D721Med (cell line): Measurements from ENCODE around the gene HIRIP3.
"Not testable (repeated sequence)": the region's sequence is repeated elsewhere in the genome, so short reads cannot be mapped to it uniquely, and the experiment has no call there.

Experiments used
- DNase-seq: peaks from one replicate; pipeline ENCODE4 v3.0.0; 2011; ENCODE audit warnings: low spot score; ENCODE audit not compliant: insufficient read length
- FAIRE-seq: peaks from 2 replicates; lab custom pipeline; 2011; peaks lifted over from hg19 to GRCh38; lab: Jason Lieb, UNC
- TF ChIP-seq, protein P1 (sequence below): IDR thresholded peaks from 2 replicates; pipeline ENCODE4 v1.5.1; 2012; ENCODE audit warnings: mild to moderate bottlenecking, control low read depth; ENCODE audit not compliant: insufficient read depth; ENCODE audit errors: missing control alignments

Gene HIRIP3

DNA sequence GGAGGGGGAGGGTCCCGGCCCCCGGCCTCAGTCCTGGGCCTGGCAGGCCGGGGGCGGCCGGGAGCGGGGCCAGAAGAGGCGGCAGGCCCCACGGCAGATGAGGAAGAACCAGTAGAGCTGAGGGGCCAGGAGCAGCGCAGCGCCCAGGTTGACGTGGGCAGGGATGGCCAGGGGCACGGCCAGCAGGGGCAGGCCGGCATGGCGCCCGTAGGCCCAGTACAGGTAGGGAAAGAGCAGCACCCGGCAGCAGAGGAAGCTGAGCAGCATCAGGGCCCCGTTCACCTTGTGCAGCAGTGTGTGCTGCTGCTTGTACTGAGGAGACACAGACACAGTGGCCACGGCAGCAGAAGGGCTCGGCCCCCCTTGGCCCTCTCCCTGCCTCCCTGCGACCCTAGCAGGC is 29.7 kb upstream of the HIRIP3 start:
- no peak for FAIRE-seq
- DNase-seq: no peak
- TF ChIP-seq, protein P1, sequence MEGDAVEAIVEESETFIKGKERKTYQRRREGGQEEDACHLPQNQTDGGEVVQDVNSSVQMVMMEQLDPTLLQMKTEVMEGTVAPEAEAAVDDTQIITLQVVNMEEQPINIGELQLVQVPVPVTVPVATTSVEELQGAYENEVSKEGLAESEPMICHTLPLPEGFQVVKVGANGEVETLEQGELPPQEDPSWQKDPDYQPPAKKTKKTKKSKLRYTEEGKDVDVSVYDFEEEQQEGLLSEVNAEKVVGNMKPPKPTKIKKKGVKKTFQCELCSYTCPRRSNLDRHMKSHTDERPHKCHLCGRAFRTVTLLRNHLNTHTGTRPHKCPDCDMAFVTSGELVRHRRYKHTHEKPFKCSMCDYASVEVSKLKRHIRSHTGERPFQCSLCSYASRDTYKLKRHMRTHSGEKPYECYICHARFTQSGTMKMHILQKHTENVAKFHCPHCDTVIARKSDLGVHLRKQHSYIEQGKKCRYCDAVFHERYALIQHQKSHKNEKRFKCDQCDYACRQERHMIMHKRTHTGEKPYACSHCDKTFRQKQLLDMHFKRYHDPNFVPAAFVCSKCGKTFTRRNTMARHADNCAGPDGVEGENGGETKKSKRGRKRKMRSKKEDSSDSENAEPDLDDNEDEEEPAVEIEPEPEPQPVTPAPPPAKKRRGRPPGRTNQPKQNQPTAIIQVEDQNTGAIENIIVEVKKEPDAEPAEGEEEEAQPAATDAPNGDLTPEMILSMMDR: no peak

DNA sequence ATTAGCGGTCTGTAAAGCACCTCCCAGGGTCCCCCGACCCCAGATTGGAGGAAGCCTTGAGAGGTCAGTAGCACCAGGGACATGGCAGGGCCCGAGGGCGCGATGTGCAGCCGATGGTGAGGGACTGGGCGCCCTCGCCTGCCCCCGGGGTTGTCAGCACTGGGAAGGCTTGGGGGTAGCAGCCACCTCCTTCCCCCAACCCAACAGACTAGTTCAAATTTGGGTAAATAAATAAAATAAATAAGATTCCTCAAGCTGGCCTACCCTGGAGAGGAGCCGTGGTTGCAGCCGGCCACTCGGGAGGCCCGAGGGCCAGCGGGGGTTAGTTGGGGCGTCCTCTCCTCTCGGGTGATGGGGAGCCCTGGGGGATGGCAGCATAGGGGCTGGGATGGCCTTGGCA is 29.0 kb upstream of the HIRIP3 start:
- TF ChIP-seq, protein P1: no peak
- DNase-seq (no peak), FAIRE-seq (no peak)

DNA sequence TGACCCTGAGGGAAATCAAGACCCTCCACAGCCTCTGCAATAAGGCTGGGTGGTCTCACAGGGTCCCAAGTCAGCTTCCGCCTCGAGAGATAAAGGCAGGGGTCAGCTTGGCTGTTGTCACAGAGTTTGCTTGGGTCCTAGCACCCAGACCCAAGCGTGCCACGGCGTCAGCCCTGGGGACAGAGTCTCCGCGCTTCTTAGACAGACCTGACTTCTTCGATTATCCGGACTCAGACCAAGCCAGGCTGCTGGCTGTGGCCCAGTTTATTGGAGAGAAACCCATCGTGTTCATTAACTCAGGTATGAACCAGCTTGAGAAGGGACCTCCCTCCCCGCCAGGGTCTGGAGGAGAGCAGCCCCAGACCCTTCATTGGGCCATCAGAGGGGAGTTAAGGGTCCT is 28.2 kb upstream of the HIRIP3 start:
- no peak for FAIRE-seq
- no peak for DNase-seq
- TF ChIP-seq, protein P1: no peak

DNA sequence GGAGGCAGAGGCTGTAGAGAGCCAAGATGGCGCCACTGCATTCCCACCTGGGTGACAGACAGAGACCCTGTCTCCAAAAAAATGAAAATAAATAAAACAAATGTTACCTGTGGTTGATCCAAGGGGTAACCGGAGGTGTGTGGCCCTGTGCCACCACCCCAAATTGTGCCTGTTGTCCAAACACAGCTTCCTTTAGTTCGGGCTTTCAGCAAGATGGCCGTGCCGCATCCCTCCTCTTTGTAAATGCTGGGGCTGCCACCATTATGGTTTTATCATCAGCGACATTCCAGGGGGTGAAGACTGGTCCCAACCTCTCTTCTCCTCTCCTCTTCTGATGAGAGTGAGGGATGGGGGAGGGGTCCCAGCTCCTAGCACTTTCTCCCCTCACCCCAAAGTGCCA is 27.5 kb upstream of the HIRIP3 start, which contains the start of gene C16orf92:
Gene C16orf92 (plus strand): TSS at position 312 of the 400 bp plus-strand sequence. CDS start 143 bp downstream, outside the sequence.
- DNase-seq: no peak
- TF ChIP-seq, protein P1: no peak
- FAIRE-seq: no peak

DNA sequence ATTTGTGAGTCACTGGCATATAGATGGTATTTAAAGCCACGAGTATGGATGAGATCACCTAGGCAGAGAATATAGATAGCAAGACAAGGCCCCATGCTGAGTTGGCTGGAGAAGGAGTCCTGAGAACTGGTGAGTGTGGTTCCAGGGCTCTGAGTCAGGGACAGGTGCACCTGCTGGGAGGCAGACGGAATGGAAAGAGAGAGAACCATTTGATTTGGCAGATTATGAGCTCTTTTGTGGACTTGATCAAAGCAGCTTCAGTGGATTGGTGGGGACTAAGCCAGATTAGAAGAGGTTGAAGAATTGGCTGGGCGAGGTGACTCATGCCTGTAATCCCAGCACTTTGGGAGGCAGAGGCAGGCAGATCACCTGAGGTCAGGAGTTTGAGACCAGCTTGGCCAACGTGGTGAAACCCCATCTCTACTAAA is 23.3 kb upstream of the HIRIP3 start:
- no peak for FAIRE-seq
- TF ChIP-seq, protein P1: no peak
- no peak for DNase-seq

DNA sequence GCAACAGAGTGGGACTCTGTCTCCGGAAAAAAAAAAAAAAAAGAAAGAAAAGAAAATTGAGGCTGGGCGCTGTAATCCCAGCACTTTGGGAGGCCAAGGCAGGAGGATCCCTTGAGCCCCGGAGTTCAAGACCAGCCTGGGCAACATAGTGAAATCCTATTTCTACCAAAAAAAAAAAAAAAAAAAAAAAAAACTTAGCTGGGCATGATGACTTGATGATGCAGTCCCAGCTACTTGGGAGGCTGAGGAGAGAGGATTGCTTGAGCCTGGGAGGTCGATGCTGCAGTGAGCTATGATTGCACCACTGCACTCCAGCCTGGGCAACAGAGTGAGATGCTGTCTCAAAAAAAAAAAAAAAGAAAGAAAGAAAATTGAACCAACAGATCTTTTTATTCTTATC is 22.5 kb upstream of the HIRIP3 start:
- DNase-seq, FAIRE-seq: not testable (repeated sequence)

DNA sequence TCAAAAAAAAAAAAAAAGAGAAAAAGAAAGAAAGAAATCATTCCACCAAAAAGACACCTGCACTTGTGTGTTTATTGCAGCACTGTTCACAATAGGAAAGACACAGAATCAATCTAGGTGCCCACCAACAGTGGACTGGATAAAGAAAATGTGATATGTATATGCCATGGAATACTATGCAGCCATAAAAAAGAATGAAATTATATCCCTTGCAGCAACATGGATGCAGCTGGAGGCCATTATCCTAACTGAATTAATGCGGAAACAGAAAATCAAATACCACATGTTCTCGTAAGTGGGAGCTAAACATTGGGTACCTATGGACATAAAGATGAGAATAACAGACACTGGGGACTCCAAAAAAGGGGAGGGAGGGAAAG is 21.9 kb upstream of the HIRIP3 start:
- DNase-seq (no peak), FAIRE-seq (no peak)
- TF ChIP-seq, protein P1: no peak
